ENCODE measurements around the gene CRIM1. TPM values are rescaled to one million over a fixed set of nuclear protein-coding genes. Genes with fewer than 3 reads are reported as not detected.

The CRIM1 gene
- total and polyA plus RNA-seq, 4 donors = 24.3 to 119 (median 58.4) TPM

DNA sequence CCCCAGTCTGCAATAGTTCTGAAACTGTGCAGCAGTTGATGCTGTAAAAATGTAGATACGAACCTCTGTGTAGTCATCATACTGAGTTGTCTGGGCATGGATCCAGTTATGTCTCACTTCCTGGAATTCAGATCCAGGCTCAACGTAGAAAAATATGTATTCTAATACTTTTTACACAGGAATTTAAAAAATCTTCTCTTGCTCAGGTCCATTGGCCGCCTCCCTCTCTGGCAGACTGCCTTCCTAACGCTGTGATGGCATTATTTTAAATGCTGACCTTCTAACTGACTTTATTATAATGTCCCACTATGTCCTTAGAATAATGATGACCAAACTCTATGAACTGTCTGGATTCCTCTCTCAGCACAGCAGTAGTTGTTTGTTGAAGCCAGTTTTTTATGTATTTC is 122.8 kb downstream of the CRIM1 start:
- Histone ChIP-seq H3K27me3 (ENCODE audit: control insufficient read depth in 3 of 3, insufficient read depth in 3 of 3, low read length in 2 of 3) (no peaks in the 10 kb centered on the region), H3K9ac (ENCODE audit: insufficient read depth in 1 of 2, low read length in 2 of 2) (no peak overlapping the region), H3K4me1 (ENCODE audit: control insufficient read depth in 5 of 5, insufficient read depth in 5 of 5, low read length in 5 of 5) (peaks cover 0 to 15% (median 2%) of the 10 kb centered on the region in 5 donors), H3K36me3 (ENCODE audit: control insufficient read depth in 4 of 4, insufficient read depth in 4 of 4, low read length in 4 of 4) (peaks cover 21 to 36% (median 30%) of the 10 kb centered on the region in 4 donors), H3K9me3 (ENCODE audit: control insufficient read depth in 4 of 4, insufficient read depth in 3 of 4, low read length in 3 of 4) (peaks cover 0 to 5% (median 3%) of the 10 kb centered on the region in 4 donors), H3K27ac (ENCODE audit: low read depth in 1 of 2, low read length in 1 of 2) (no peak overlapping the region), H3K4me3 (no peak overlapping the region)
- 42 to 63% methylated on average over 4 of the region's 4 CpGs for WGBS, 2 donors
- TF ChIP-seq CTCF (IDR thresholded peaks at IDR 0.05; ENCODE audit: control extremely low read depth, extremely low read depth) = no peak
- DNase-seq (peak; percentile 65 to 94 (median 84)), ATAC-seq (ENCODE audit: insufficient read depth, low FRiP score) (peak; percentile 36)

- ATAC-seq (ENCODE audit: insufficient read depth, low FRiP score) (no peak), DNase-seq (no peak)
- Histone ChIP-seq H3K4me3 (no peak overlapping the region), H3K4me1 (ENCODE audit: control insufficient read depth in 5 of 5, insufficient read depth in 5 of 5, low read length in 5 of 5) (peaks cover 0 to 15% (median 4%) of the 10 kb centered on the region in 5 donors), H3K36me3 (ENCODE audit: control insufficient read depth in 4 of 4, insufficient read depth in 4 of 4, low read length in 4 of 4) (peaks cover 23 to 38% (median 30%) of the 10 kb centered on the region in 4 donors), H3K9ac (ENCODE audit: insufficient read depth in 1 of 2, low read length in 2 of 2) (no peak overlapping the region), H3K27ac (ENCODE audit: low read depth in 1 of 2, low read length in 1 of 2) (no peak overlapping the region), H3K9me3 (ENCODE audit: control insufficient read depth in 4 of 4, insufficient read depth in 3 of 4, low read length in 3 of 4) (peaks cover 0 to 5% (median 2%) of the 10 kb centered on the region in 4 donors), H3K27me3 (ENCODE audit: control insufficient read depth in 3 of 3, insufficient read depth in 3 of 3, low read length in 2 of 3) (no peaks in the 10 kb centered on the region)
- TF ChIP-seq CTCF (IDR thresholded peaks at IDR 0.05; ENCODE audit: control extremely low read depth, extremely low read depth) = no peak
- WGBS, 2 donors = 37 to 47% methylated on average over 4 of the region's 4 CpGs
These were observed 123.4 kb downstream of the CRIM1 start for GRCh38 chr2:36478999-36479398.

- no peak for DNase-seq
- no peaks in the 10 kb centered on the region for H3K27me3 ChIP-seq (ENCODE audit: control insufficient read depth in 3 of 3, insufficient read depth in 3 of 3, low read length in 2 of 3)
- 95 to 98% methylated on average over 16 of the region's 16 CpGs for WGBS, 2 donors
- peaks cover 0 to 5% (median 2%) of the 10 kb centered on the region in 4 donors for H3K9me3 ChIP-seq (ENCODE audit: control insufficient read depth in 4 of 4, insufficient read depth in 3 of 4, low read length in 3 of 4)
- no peak for ATAC-seq (ENCODE audit: insufficient read depth, low FRiP score)
- no peak overlapping the region for H3K9ac ChIP-seq (ENCODE audit: insufficient read depth in 1 of 2, low read length in 2 of 2)
- H3K4me1 ChIP-seq (ENCODE audit: control insufficient read depth in 5 of 5, insufficient read depth in 5 of 5, low read length in 5 of 5) = peaks cover 0 to 15% (median 4%) of the 10 kb centered on the region in 5 donors
- H3K4me3 ChIP-seq = no peak overlapping the region
- peaks cover 23 to 37% (median 29%) of the 10 kb centered on the region in 4 donors for H3K36me3 ChIP-seq (ENCODE audit: control insufficient read depth in 4 of 4, insufficient read depth in 4 of 4, low read length in 4 of 4)
- TF ChIP-seq CTCF (IDR thresholded peaks at IDR 0.05; ENCODE audit: control extremely low read depth, extremely low read depth) = no peak
- H3K27ac ChIP-seq (ENCODE audit: low read depth in 1 of 2, low read length in 1 of 2) = no peak overlapping the region
These were observed 123.8 kb downstream of the CRIM1 start for GRCh38 chr2:36479406-36479805.

- H3K9me3 ChIP-seq (ENCODE audit: control insufficient read depth in 4 of 4, insufficient read depth in 3 of 4, low read length in 3 of 4) = peaks cover 0 to 5% (median 2%) of the 10 kb centered on the region in 4 donors
- ATAC-seq (ENCODE audit: insufficient read depth, low FRiP score) (no peak), DNase-seq (no peak)
- 89 to 92% methylated on average over 5 of the region's 5 CpGs for WGBS, 2 donors
- no peak overlapping the region for H3K9ac ChIP-seq (ENCODE audit: insufficient read depth in 1 of 2, low read length in 2 of 2)
- no peak for TF ChIP-seq CTCF (IDR thresholded peaks at IDR 0.05; ENCODE audit: control extremely low read depth, extremely low read depth)
- peaks cover 4 to 22% (median 5%) of the 10 kb centered on the region in 5 donors for H3K4me1 ChIP-seq (ENCODE audit: control insufficient read depth in 5 of 5, insufficient read depth in 5 of 5, low read length in 5 of 5)
- no peaks in the 10 kb centered on the region for H3K27me3 ChIP-seq (ENCODE audit: control insufficient read depth in 3 of 3, insufficient read depth in 3 of 3, low read length in 2 of 3)
- H3K27ac ChIP-seq (ENCODE audit: low read depth in 1 of 2, low read length in 1 of 2) = no peak overlapping the region
- H3K36me3 ChIP-seq (ENCODE audit: control insufficient read depth in 4 of 4, insufficient read depth in 4 of 4, low read length in 4 of 4) = peaks cover 23 to 37% (median 26%) of the 10 kb centered on the region in 4 donors
- H3K4me3 ChIP-seq = no peak overlapping the region
These were observed 124.5 kb downstream of the CRIM1 start for GRCh38 chr2:36480028-36480427.

Data from lung (tissue), 12 donors.